ENCODE measurements around the gene FARSB. TPM values are rescaled to one million over a fixed set of nuclear protein-coding genes. Genes with fewer than 3 reads are reported as not detected.

The FARSB gene
- total RNA-seq, 3 donors from 2014 or later (not counting 1 experiment from before 2014, with no cell fraction given) = 8.6 to 10.7 (median 9.7) TPM

DNA sequence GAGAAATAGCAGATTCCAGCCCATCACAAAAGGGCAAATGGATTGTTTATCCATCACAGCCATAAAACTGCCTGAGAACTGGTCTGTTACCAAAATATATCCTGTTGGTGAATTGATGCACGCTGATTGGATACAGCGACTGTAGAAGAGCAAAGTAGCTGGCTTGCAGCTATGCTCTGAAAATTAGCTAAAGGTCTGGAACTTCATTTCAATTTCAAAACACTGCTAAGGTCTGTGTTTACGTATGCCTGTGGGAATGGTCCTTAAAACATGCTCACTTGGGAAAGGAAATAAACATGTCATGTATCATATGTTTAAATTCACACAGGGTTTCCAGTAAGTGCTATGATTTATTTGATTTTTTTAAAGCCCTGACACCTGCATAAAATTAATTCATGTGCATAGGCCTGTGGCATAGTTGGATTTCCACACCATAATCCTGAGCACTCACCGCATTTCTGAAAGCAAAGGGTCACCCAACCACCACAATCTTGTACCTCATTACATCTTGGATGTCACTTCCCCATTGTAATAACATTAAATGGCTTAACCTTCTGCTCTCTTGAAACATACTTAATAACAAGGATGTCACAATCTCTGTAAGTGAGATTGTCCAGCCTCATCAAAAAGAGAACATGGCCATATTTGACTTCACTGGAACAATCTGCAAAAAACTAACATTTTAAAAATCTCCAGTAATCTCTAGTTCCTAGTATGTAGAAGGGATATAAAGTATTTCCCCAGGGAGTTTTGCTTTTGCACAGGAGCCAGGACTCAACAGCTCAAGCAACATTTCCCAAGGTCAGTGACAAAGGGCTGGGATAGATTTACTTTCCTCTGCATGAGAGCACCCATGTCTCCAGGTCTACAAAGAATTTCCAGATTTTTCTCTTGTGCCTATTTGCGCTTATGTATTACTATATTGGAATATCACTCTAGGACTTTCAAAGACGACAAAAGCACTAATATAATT, 109.8 kb downstream of the FARSB start:
- H3K36me3 ChIP-seq (ENCODE audit: control insufficient read depth, insufficient read depth, low read length) = no peaks in the 10 kb centered on the region
- Mint-ChIP-seq H3K36me3 (no peaks in the 10 kb centered on the region), H3K4me1 (no peaks in the 10 kb centered on the region), H3K27me3 (ENCODE audit: low read depth in 2 of 2) (peaks cover 36 to 43% of the 10 kb centered on the region in 2 donors), H3K4me3 (no peak overlapping the region), H3K27ac (no peak overlapping the region), H3K9me3 (no peaks in the 10 kb centered on the region)
- ATAC-seq (no peak), DNase-seq (no peak)
- H3K4me1 ChIP-seq (ENCODE audit: control insufficient read depth, insufficient read depth, low read length) = no peaks in the 10 kb centered on the region
- intact Hi-C loops (cut with micrococcal nuclease) = no loop called here
- no peak overlapping the region for H3K4me3 ChIP-seq (ENCODE audit: low read length)
- no peaks in the 10 kb centered on the region for H3K9me3 ChIP-seq (ENCODE audit: control insufficient read depth, insufficient read depth, low read length)
- no peak overlapping the region for H3K27ac ChIP-seq (ENCODE audit: low read length)
- TF ChIP-seq, protein P1, sequence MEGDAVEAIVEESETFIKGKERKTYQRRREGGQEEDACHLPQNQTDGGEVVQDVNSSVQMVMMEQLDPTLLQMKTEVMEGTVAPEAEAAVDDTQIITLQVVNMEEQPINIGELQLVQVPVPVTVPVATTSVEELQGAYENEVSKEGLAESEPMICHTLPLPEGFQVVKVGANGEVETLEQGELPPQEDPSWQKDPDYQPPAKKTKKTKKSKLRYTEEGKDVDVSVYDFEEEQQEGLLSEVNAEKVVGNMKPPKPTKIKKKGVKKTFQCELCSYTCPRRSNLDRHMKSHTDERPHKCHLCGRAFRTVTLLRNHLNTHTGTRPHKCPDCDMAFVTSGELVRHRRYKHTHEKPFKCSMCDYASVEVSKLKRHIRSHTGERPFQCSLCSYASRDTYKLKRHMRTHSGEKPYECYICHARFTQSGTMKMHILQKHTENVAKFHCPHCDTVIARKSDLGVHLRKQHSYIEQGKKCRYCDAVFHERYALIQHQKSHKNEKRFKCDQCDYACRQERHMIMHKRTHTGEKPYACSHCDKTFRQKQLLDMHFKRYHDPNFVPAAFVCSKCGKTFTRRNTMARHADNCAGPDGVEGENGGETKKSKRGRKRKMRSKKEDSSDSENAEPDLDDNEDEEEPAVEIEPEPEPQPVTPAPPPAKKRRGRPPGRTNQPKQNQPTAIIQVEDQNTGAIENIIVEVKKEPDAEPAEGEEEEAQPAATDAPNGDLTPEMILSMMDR (IDR thresholded peaks at IDR 0.05) = no peak
- WGBS (ENCODE audit: insufficient coverage) = 90% methylated on average over 6 of the region's 6 CpGs
- H3K27me3 ChIP-seq (ENCODE audit: control insufficient read depth, insufficient read depth, low read length) = peaks cover 4% of the 10 kb centered on the region

DNA sequence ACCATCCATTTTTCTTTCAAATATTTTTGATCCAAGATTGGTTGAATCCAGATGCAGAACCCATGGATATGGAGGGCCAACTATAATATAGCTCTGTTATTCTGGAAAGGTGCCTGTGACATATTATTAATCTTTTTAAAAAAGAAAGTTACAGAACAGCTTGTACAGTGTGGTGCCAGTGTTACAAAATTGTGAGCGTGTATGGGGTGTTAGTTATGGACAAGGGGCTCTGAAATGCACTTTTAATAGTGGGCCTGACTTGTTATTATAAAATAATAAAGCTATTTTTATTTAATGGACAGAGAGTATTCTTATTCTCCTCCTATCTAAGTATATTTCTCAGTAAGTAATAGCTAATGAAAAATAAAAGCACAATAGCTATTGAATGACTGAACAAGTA, 111.2 kb downstream of the FARSB start:
- no peak for ATAC-seq
- WGBS (ENCODE audit: insufficient coverage) = 100% methylated on average over 1 of the region's 1 CpG
- H3K9me3 ChIP-seq (ENCODE audit: control insufficient read depth, insufficient read depth, low read length) = no peaks in the 10 kb centered on the region
- H3K4me1 ChIP-seq (ENCODE audit: control insufficient read depth, insufficient read depth, low read length) = no peaks in the 10 kb centered on the region
- H3K36me3 ChIP-seq (ENCODE audit: control insufficient read depth, insufficient read depth, low read length) = no peaks in the 10 kb centered on the region
- H3K27me3 Mint-ChIP-seq (ENCODE audit: low read depth in 2 of 2) = peaks cover 35 to 48% of the 10 kb centered on the region in 2 donors
- intact Hi-C loops (cut with micrococcal nuclease) = no loop called here
- H3K27ac ChIP-seq (ENCODE audit: low read length) = no peak overlapping the region
- H3K9me3 Mint-ChIP-seq = no peaks in the 10 kb centered on the region
- no peak overlapping the region for H3K27ac Mint-ChIP-seq
- H3K27me3 ChIP-seq (ENCODE audit: control insufficient read depth, insufficient read depth, low read length) = peaks cover 4% of the 10 kb centered on the region
- TF ChIP-seq, protein P1 (IDR thresholded peaks at IDR 0.05) = no peak
- H3K36me3 Mint-ChIP-seq = no peaks in the 10 kb centered on the region
- no peaks in the 10 kb centered on the region for H3K4me1 Mint-ChIP-seq
- no peak for DNase-seq
- H3K4me3 Mint-ChIP-seq = no peak overlapping the region
- H3K4me3 ChIP-seq (ENCODE audit: low read length) = no peak overlapping the region

DNA sequence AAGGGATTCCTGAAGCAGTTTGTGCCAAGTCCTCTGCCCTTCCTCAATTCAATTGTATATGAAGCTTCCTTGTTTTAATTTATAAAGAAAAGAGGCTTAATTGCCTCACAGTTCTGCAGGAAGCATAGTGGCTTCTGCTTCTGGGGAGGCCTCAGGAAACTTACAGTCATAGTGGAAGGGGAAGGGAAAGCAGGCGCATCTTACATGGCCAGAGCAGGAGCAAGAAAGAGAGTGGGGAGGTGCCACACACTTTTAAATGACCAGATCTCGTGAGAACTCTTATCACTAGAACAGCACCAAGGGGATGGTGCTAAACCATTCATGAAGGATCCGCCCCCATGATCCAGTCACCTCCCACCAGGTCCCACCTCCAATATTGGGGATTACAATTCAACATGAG, 117.4 kb downstream of the FARSB start:
- Histone ChIP-seq H3K4me1 (ENCODE audit: control insufficient read depth, insufficient read depth, low read length) (no peaks in the 10 kb centered on the region), H3K9me3 (ENCODE audit: control insufficient read depth, insufficient read depth, low read length) (no peaks in the 10 kb centered on the region)
- H3K27me3 Mint-ChIP-seq (ENCODE audit: low read depth in 2 of 2) = peaks cover 13 to 26% of the 10 kb centered on the region in 2 donors

More for the DNA sequence above, 117.4 kb downstream of the FARSB start:
- ATAC-seq = no peak
- intact Hi-C loops (cut with micrococcal nuclease) = no loop called here
- 75% methylated on average over 3 of the region's 3 CpGs for WGBS (ENCODE audit: insufficient coverage)
- Histone ChIP-seq H3K27ac (ENCODE audit: low read length) (no peak overlapping the region), H3K4me3 (ENCODE audit: low read length) (no peak overlapping the region), H3K27me3 (ENCODE audit: control insufficient read depth, insufficient read depth, low read length) (no peaks in the 10 kb centered on the region), H3K36me3 (ENCODE audit: control insufficient read depth, insufficient read depth, low read length) (no peaks in the 10 kb centered on the region)
- TF ChIP-seq, protein P1 (IDR thresholded peaks at IDR 0.05) = no peak
- no peak for DNase-seq
- Mint-ChIP-seq H3K36me3 (no peaks in the 10 kb centered on the region), H3K4me3 (no peak overlapping the region), H3K27ac (no peak overlapping the region), H3K4me1 (no peaks in the 10 kb centered on the region), H3K9me3 (no peaks in the 10 kb centered on the region)
